Measurements from ENCODE around the gene CDK6.

The CDK6 gene

GRCh38 chr7:92729751-92730150 lies 106.6 kb downstream of the CDK6 start:
- no peak for DNase-seq

GRCh38 chr7:92729172-92729571 lies 107.2 kb downstream of the CDK6 start:
- DNase-seq, result no peak

GRCh38 chr7:92727755-92728154 lies 108.6 kb downstream of the CDK6 start:
- DNase-seq, result no peak

GRCh38 chr7:92725161-92725925 lies 111.0 kb downstream of the CDK6 start:
- DNase-seq, result no peak

GRCh38 chr7:92723943-92724342 lies 112.4 kb downstream of the CDK6 start:
- DNase-seq, result peak; percentile 25

GRCh38 chr7:92723205-92723604 lies 113.2 kb downstream of the CDK6 start:
- DNase-seq, result no peak

- no peak for DNase-seq
Observed at GRCh38 chr7:92722541-92722940, 113.8 kb downstream of the CDK6 start.

- DNase-seq, result peak; percentile 96
Observed at GRCh38 chr7:92720604-92721350, 115.6 kb downstream of the CDK6 start.

- DNase-seq, result no peak
Observed at GRCh38 chr7:92717993-92718716, 118.2 kb downstream of the CDK6 start.

GRCh38 chr7:92717623-92717992 lies 118.8 kb downstream of the CDK6 start:
- no peak for DNase-seq

- no peak for DNase-seq
Observed at GRCh38 chr7:92716825-92717580, 119.4 kb downstream of the CDK6 start.

- DNase-seq, result no peak
Observed at GRCh38 chr7:92715963-92716362, 120.4 kb downstream of the CDK6 start.

GRCh38 chr7:92714767-92715166 lies 121.6 kb downstream of the CDK6 start:
- DNase-seq, result no peak

GRCh38 chr7:92714280-92714679 lies 122.1 kb downstream of the CDK6 start:
- DNase-seq, result no peak

GRCh38 chr7:92709912-92710311 lies 126.5 kb downstream of the CDK6 start:
- DNase-seq, result no peak

GRCh38 chr7:92709150-92709549 lies 127.2 kb downstream of the CDK6 start:
- DNase-seq, result no peak

- no peak for DNase-seq
Observed at GRCh38 chr7:92708111-92709042, 128.0 kb downstream of the CDK6 start.

GRCh38 chr7:92707435-92707834 lies 128.9 kb downstream of the CDK6 start:
- no peak for DNase-seq

GRCh38 chr7:92706563-92706962 lies 129.8 kb downstream of the CDK6 start:
- no peak for DNase-seq

- DNase-seq, result no peak
Observed at GRCh38 chr7:92705831-92706230, 130.5 kb downstream of the CDK6 start.

GRCh38 chr7:92704858-92705257 lies 131.5 kb downstream of the CDK6 start:
- no peak for DNase-seq

GRCh38 chr7:92702535-92702934 lies 133.8 kb downstream of the CDK6 start:
- DNase-seq, result no peak
